Activated T-helper 2 cell treated with anti-CD3 and anti-CD28 coated beads, Interferon-gamma antibody, Interleukin-2, Interleukin-4, amounts not matched to agents 10 μg/mL and 5 μg/mL and 100 μg/mL, durations not matched to agents 14 hours and 24 hours and 36 hours (primary cell): Measurements from ENCODE around the gene CDKN2AIP. TPM values are rescaled to one million over a fixed set of nuclear protein-coding genes. Genes with fewer than 3 reads are reported as not detected.
"Not testable (repeated sequence)": the region's sequence is repeated elsewhere in the genome, so short reads cannot be mapped to it uniquely, and the experiment has no call there.

Experiments used
- DNase-seq: peaks from one replicate; pipeline ENCODE4 v3.0.0; 2021; ENCODE audit warnings: low spot score
- H3K27ac Mint-ChIP-seq: one replicate; pipeline ENCODE4 v1.8.0; 2021; ENCODE audit warnings: mixed read lengths
- H3K27me3 Mint-ChIP-seq: one replicate; pipeline ENCODE4 v1.8.0; 2021; ENCODE audit warnings: low read depth, mixed read lengths
- H3K36me3 Mint-ChIP-seq: one replicate; pipeline ENCODE4 v1.8.0; 2021; ENCODE audit warnings: low read depth, mixed read lengths
- H3K4me1 Mint-ChIP-seq: one replicate; pipeline ENCODE4 v1.8.0; 2021; ENCODE audit warnings: low read depth, mixed read lengths
- H3K4me3 Mint-ChIP-seq: one replicate; pipeline ENCODE4 v1.8.0; 2021; ENCODE audit warnings: low read depth, mild to moderate bottlenecking, moderate library complexity, mixed read lengths
- H3K9me3 Mint-ChIP-seq: one replicate; pipeline ENCODE4 v1.8.0; 2021; ENCODE audit warnings: mixed read lengths
- intact Hi-C: fragments of 100-400 bp; cut with micrococcal nuclease; formaldehyde crosslinking; loops from one replicate; pipeline ENCODE4 v1.15.1; 2023
- total RNA-seq: library from RNA; stranded (reverse); gene quantifications from 2 replicates; pipeline ENCODE4 v1.2.3, GENCODE V29; 2022

CDKN2AIP gene
- total RNA-seq, 1 donor from 2014 or later = 23.3 TPM

DNA sequence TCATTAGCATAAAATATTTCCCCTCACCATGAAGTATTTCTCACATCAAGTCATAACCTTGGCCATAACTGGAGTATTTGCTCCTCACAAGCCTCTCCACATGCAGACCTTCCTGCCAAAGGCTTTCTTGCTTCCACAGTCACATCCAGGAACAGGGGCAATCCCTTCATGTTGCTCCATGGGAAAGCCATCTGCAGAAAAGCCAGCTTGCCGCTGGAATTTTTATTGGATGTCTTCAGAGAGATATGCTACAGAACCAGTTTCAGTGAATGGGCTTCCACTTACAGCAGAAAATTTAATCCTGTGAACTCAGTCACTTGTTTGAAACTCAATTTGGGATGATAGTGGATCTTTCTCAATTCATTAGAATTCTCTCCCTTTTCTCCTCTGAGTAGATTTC is 3.2 kb upstream of the CDKN2AIP start:
- Mint-ChIP-seq H3K4me3 (no peak overlapping the region), H3K4me1 (peaks cover 19% of the 10 kb centered on the region), H3K36me3 (peaks cover 16% of the 10 kb centered on the region), H3K27me3 (peaks cover 6% of the 10 kb centered on the region), H3K9me3 (no peaks in the 10 kb centered on the region), H3K27ac (no peak overlapping the region)
- intact Hi-C loops = loop anchor here (10.0 kb wide), 2 partner anchors 284 to 1034 kb away; partner anchors contain the start of gene IRF2
- DNase-seq = no peak

DNA sequence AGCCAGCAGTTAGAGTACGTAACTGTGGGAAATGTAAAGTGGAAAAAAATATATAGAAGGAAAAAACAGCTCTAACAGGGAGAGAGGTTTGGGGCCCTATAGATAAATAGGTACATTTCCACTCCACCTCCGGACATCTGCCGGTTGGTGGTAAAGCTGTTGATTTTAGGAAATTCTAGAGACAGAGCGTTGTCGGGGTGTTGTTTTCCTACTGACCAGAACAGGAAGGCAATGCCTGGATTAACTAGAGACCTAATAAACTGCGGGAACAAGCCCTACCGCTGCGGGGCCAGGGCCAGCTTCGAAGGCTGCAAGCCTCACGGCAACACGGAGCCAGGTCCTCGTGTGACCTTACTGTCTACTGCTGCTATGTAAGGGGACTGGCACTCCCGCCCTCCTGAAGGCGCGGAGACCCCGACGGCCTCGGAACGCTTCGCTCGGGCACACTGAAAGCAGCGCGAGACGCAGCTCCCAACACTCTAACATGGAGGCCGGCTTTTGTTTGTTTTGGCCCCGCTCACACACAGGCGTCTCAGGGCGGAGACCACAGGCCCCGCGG is 702 bp upstream of the CDKN2AIP start:
- Mint-ChIP-seq H3K27ac (peak overlapping the region; percentile 98), H3K27me3 (peaks cover 2% of the 10 kb centered on the region), H3K4me1 (peaks cover 37% of the 10 kb centered on the region), H3K9me3 (no peaks in the 10 kb centered on the region), H3K36me3 (peaks cover 39% of the 10 kb centered on the region), H3K4me3 (peak overlapping the region; percentile 99)
- no peak for DNase-seq
- intact Hi-C loops = loop anchor here (1.0 to 10.0 kb wide), 6 partner anchors 37 to 1031 kb away; partner anchors contain the start of genes DCTD, IRF2, RWDD4 and TRAPPC11

DNA sequence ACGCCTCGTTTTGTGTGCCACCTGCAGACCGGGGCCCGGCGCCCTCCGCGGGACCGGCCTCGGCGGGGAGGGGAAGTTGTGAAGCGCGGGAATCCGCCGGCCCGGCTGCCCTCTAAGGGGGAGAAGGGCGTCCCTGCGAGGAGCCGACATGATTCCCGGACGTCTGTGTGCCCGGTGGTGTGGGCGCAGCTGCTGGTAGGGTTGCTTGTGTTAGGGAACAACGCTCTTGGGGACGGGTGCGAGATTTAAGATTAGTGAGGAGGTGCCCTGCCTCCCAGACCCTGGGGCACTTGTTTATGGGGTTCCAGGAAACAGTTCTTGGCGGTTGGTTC is 627 bp downstream of the CDKN2AIP start:
- Mint-ChIP-seq H3K36me3 (peaks cover 48% of the 10 kb centered on the region), H3K27me3 (no peaks in the 10 kb centered on the region)

DNA sequence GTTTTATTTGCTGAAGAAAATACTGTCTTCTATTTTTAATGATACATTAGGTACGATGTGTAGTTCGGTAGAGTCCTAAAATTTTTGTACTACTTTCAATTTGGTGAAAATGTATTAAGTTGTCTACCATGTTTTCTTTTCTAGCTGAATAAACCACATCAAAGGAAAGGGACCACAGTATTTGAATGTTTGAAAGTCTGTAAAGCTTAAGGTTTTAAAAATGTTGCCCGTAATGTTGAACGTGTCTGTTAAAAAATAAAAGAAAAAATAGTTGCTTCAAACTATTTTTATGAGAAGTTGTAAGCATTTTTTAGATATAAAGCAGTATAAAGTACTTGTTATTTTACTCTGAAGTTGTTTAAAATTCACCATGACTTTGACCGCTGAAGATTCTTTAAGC is 3.2 kb downstream of the CDKN2AIP start:
- DNase-seq = no peak
- Mint-ChIP-seq H3K4me3 (peak overlapping the region; percentile 69), H3K9me3 (no peaks in the 10 kb centered on the region), H3K27me3 (no peaks in the 10 kb centered on the region), H3K27ac (no peak overlapping the region), H3K36me3 (peaks cover 66% of the 10 kb centered on the region), H3K4me1 (peaks cover 44% of the 10 kb centered on the region)
- intact Hi-C loops = loop anchor here (10.0 kb wide), 2 partner anchors 277 to 1027 kb away; partner anchors contain the start of gene IRF2

More for the DNA sequence above, 627 bp downstream of the CDKN2AIP start:
- Mint-ChIP-seq H3K9me3 (no peaks in the 10 kb centered on the region), H3K27ac (peak overlapping the region; percentile 98), H3K4me1 (peaks cover 41% of the 10 kb centered on the region), H3K4me3 (peak overlapping the region; percentile 99)
- no peak for DNase-seq
- intact Hi-C loops = loop anchor here (2.0 to 10.0 kb wide), 4 partner anchors 38 to 1030 kb away; partner anchors contain the start of genes DCTD and IRF2

DNA sequence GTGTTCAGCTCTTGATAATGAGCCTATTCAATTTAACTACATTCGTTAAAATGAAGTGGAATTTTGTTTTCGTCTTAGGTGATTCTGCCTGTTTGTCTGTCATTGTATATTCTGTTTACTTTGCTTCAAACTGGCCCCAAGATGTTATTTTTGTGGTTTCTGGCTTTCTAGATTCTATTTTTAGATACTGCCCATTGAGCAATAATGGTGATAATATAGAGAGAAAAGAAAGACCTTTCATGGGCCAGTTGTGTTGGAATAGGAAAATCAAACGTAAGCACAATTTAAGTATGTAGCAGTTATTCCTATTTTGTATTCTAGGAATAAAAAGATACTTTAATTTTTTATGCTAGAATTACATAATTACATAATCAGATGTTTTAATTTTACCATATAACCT is 4.0 kb downstream of the CDKN2AIP start:
- no peaks in the 10 kb centered on the region for H3K27me3 Mint-ChIP-seq
- DNase-seq = no peak
- intact Hi-C loops = loop anchor here (10.0 kb wide), 2 partner anchors 276 to 1026 kb away; partner anchors contain the start of gene IRF2
- peak overlapping the region; percentile 26 for H3K27ac Mint-ChIP-seq
- H3K4me1 Mint-ChIP-seq = peaks cover 41% of the 10 kb centered on the region
- H3K36me3 Mint-ChIP-seq = peaks cover 72% of the 10 kb centered on the region
- peak overlapping the region; percentile 61 for H3K4me3 Mint-ChIP-seq
- H3K9me3 Mint-ChIP-seq = no peaks in the 10 kb centered on the region

DNA sequence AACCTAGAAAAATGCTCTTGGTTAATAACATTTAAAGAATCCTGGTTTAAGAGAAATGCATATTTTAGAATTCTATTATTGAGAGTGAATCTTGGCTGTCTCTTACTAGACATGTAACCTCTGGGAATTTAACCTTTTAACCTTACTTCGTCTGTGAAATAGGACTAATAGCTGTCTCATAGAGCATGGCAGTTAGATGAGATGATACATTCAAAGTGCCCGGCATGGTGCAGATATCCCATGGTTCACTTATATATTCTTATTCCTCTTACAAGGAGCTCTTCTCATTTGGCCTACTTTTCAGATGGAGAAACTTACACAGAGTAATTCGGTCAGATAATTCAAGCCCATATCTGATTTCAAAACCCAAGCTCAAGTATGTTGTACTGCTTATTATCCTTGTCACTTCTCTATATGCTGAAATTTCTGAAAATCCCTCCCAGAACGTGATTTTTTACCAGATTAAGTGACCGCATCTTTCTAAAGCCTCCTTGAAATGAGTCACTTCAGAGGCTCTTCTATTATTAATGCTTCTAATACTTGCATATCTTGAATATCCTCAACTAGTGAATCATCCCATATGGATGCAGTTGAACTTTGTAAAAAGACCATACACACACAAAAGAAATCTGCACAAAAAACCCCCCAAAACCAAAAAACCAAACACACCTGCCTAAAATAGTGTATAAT is 4.9 kb downstream of the CDKN2AIP start:
- intact Hi-C loops = loop anchor here (10.0 kb wide), 2 partner anchors 275 to 1025 kb away; partner anchors contain the start of gene IRF2
- Mint-ChIP-seq H3K27me3 (no peaks in the 10 kb centered on the region), H3K27ac (no peak overlapping the region), H3K4me3 (no peak overlapping the region), H3K4me1 (peaks cover 37% of the 10 kb centered on the region), H3K9me3 (no peaks in the 10 kb centered on the region), H3K36me3 (peaks cover 72% of the 10 kb centered on the region)
- DNase-seq = no peak

DNA sequence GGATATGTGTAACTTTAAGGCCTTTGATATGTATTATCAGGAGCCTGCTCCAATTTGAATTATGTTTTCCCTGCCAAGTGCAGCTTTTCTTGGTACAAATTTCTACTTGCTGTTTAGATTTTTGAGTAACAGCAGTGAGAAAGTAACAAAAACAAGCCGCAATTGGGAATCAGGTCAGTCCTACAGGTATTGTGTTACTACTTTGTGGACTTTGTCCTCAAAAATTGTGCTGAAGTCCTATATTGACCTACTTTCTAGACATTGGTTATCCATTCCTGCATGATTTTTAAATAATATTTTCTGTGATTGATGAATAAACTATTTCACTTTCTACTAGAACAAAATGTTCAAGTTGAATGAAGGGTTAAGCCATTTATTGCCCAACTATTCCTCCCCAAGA is 5.7 kb downstream of the CDKN2AIP start:
- no peaks in the 10 kb centered on the region for H3K9me3 Mint-ChIP-seq
- no peaks in the 10 kb centered on the region for H3K27me3 Mint-ChIP-seq
- no peak overlapping the region for H3K4me3 Mint-ChIP-seq
- H3K36me3 Mint-ChIP-seq = peaks cover 72% of the 10 kb centered on the region
- no peak overlapping the region for H3K27ac Mint-ChIP-seq
- intact Hi-C loops = no loop called here
- H3K4me1 Mint-ChIP-seq = peaks cover 40% of the 10 kb centered on the region
- no peak for DNase-seq

DNA sequence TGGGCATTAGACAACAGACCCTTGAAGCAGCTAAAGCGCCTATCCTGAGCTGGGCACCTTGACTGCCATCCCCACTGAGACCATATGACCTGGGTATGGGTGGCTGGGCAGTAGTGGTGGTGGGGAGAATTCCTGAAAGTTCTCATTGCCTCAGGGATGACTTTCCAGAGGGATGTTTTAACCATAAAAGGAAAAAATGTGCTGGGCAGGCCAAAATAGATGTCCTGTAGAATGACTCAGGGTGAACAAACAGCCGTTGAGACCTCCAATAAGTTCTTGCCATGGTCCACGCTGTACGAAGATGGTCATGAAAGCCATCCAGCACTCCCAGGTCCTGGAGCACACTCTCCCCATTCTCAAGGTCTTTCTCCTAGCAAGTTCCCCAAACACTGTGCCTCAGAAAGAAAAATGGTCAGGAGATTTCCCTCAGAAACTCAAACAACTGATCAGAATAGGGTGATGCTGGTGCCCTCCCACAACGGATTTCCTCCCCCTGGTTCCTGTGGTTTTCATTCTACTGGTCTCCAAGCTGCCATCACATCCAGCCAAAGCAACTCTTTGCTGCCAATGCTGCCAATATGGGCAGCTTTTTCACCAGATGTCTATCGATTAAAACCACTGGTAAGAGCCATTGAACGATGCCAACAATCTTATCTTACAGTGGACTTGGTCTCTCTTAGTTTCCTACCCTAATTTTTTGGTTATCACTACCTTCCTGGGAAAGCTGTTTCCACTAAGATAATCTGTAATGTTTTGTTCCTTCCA is 11.2 kb downstream of the CDKN2AIP start:
- Mint-ChIP-seq H3K4me3 (peak overlapping the region; percentile 38), H3K4me1 (peaks cover 17% of the 10 kb centered on the region), H3K27me3 (no peaks in the 10 kb centered on the region), H3K27ac (peak overlapping the region; percentile 67), H3K36me3 (peaks cover 40% of the 10 kb centered on the region), H3K9me3 (no peaks in the 10 kb centered on the region)
- DNase-seq = no peak
- intact Hi-C loops = no loop called here

DNA sequence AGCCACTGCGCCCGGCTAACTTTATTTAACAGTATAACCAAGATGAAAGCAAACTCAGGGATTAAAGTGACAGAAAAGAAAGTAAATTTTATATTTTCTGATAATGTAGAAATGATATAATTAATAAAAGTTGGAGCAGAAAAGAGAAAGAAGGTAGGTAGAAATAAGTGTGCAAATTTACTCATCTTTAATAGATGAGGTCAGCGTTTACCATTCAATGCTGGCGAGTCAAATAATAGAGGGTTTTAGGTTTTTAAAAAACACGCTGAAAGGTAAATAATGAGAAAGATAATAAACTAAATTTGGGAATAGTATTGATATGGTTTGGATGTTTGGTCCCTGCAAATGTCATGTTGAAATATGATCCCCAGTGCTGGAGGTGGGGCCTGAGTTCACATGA is 13.6 kb downstream of the CDKN2AIP start:
- Mint-ChIP-seq H3K9me3 (no peaks in the 10 kb centered on the region), H3K4me3 (no peak overlapping the region), H3K27ac (no peak overlapping the region), H3K27me3 (no peaks in the 10 kb centered on the region), H3K36me3 (peaks cover 24% of the 10 kb centered on the region), H3K4me1 (peaks cover 14% of the 10 kb centered on the region)
- intact Hi-C loops = no loop called here
- DNase-seq = no peak

DNA sequence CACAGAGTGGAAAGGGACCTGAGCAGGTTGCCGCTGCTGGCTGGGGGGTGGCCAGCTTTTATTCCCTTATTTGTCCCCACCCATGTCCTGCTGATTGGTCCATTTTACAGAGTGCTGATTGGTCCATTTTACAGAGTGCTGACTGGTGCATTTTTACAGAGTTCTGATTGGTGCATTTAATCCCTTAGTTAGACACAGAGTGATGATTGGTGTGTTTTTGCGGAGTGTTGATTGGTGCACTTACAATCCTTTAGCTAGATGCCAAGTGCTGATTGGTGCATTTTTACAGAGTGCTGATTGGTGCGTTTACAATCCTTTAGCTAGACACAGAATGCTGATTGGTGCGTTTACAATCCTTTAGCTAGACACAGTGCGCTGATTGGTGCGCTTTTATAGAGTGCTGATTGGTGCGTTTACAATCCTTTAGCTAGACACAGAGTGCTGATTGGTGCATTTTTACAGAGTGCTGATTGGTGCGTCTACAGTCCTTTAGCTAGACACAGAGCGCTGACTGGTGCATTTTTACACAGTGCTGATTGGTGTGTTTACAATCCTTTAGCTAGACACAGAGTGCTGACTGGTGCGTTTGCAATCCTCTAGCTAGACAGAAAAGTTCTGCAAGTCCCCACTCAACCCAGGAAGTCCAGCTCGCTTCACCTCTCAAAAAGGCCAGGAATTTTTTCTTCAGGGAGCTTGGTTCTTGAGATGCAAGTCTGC is 19.6 kb downstream of the CDKN2AIP start:
- H3K4me1 Mint-ChIP-seq, H3K27ac Mint-ChIP-seq, H3K9me3 Mint-ChIP-seq, H3K27me3 Mint-ChIP-seq, H3K36me3 Mint-ChIP-seq, H3K4me3 Mint-ChIP-seq, intact Hi-C loops, DNase-seq: not testable (repeated sequence)

DNA sequence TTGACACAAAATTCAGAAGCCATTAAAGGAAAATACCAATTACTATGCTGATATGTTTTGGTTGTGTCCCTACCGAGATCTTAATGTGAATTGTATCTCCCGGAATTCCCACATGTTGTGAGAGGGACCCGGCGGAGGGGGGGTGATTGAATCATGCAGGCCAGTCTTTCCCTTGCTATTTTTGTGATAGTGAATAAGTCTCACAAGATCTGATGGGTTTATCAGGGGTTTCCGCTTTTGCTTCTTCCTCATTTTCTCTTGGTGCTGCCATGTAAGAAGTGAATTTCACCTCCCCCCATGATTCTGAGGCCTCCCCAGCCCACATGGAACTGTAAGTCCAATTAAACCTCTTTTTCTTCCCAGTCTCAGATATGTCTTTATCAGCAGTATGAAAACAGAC is 21.4 kb downstream of the CDKN2AIP start:
- intact Hi-C loops, H3K27ac Mint-ChIP-seq, H3K4me1 Mint-ChIP-seq, H3K9me3 Mint-ChIP-seq, DNase-seq, H3K4me3 Mint-ChIP-seq, H3K27me3 Mint-ChIP-seq, H3K36me3 Mint-ChIP-seq: not testable (repeated sequence)

DNA sequence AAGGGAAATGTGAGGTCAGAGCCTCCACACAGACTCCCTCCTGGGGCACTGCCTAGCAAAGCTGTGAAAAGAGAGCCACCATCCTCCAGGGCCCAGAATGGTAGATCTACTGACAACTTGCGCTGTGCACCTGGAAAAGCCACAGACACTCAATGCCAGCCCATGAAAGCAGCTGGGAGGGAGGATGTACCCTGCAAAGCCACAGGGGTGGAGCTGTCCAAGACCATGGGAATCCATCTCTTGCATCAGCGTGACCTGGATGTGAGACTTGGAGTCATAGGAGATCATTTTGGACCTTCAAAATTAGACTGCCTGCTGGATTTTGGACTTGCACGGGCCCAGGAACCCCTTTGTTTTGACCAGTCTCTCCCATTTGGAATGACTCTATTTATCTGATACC is 22.8 kb downstream of the CDKN2AIP start:
- H3K9me3 Mint-ChIP-seq = no peaks in the 10 kb centered on the region
- peaks cover 2% of the 10 kb centered on the region for H3K4me1 Mint-ChIP-seq
- H3K4me3 Mint-ChIP-seq = no peak overlapping the region
- no peak overlapping the region for H3K27ac Mint-ChIP-seq
- intact Hi-C loops = no loop called here
- no peaks in the 10 kb centered on the region for H3K27me3 Mint-ChIP-seq
- no peaks in the 10 kb centered on the region for H3K36me3 Mint-ChIP-seq
- no peak for DNase-seq
